Right lobe of liver (tissue), 4 donors: ENCODE data around the gene FCER2.

Experiments
- CTCF ChIP-seq, 4 donors: fragments of 200-600 bp in 3 of 4; fragments of 450-650 bp in 1 of 4; IDR thresholded peaks; one replicate each; pipeline versions ENCODE4 v1.5.1 to v1.8.0; 2016 to 2022; ENCODE audit warnings: antibody characterized with exemption in 4 of 4, mild to moderate bottlenecking in 2 of 4
- POLR2A ChIP-seq: fragments of 450-650 bp; IDR thresholded peaks from one replicate; pipeline ENCODE4 v1.6.1; 2017; ENCODE audit warnings: antibody characterized with exemption, mild to moderate bottlenecking
- donor health status: DM: no; HTN: no; CAD: no.
- donor health status: DM: no; HTN: no; CAD: no.
- donor health status: DM: no; HTN: yes; CAD: no.

- TF ChIP-seq POLR2A (no peak), CTCF (IDR thresholded peaks at IDR 0.05) (no peak)
Measured at GRCh38 chr19:7733376-7733775, 31.4 kb upstream of the FCER2 start.
